HCT116 (cell line): ENCODE measurements around the gene CCDC17.

ENCODE experiments used
- EZH2phosphoT487 ChIP-seq: fragments of 200-600 bp; IDR thresholded peaks from 2 replicates; pipeline ENCODE4 v1.6.1; 2018; ENCODE audit warnings: antibody characterized with exemption, borderline replicate concordance
- POLR2A ChIP-seq: IDR thresholded peaks from 2 replicates; pipeline ENCODE4 v1.7.0; 2011; ENCODE audit warnings: borderline replicate concordance; ENCODE audit not compliant: insufficient read depth, insufficient read length; ENCODE audit errors: extremely low read depth
- YY1 ChIP-seq: IDR thresholded peaks from 2 replicates; pipeline ENCODE4 v1.6.1; 2011; ENCODE audit warnings: low read length, low read depth, moderate library complexity, mild to moderate bottlenecking; ENCODE audit not compliant: insufficient replicate concordance; ENCODE audit errors: extremely low read depth
- ZNF274 ChIP-seq: fragments of 200-500 bp; sonication (Bioruptor generic); IDR thresholded peaks from 2 replicates; pipeline ENCODE4 v1.6.1; 2014; ENCODE audit warnings: mild to moderate bottlenecking, low read depth, low read length, inconsistent platforms
- TF ChIP-seq, protein P1 (sequence below), 3 experiments: fragments of 200-600 bp in 1 of 3; sonication (generic) in 1 of 3; IDR thresholded peaks in 2 of 3; conservative IDR thresholded peaks in 1 of 3; 2 replicates each; pipeline ENCODE4 v1.5.1; 2012 to 2017; ENCODE audit warnings: low read depth in 2 of 3, low read length in 2 of 3, antibody characterized with exemption in 1 of 3, borderline replicate concordance in 1 of 3, control low read depth in 1 of 3, mild to moderate bottlenecking in 1 of 3, mixed read lengths in 1 of 3, mixed run types in 1 of 3, moderate library complexity in 1 of 3; ENCODE audit not compliant: insufficient read depth in 1 of 3

DNA sequence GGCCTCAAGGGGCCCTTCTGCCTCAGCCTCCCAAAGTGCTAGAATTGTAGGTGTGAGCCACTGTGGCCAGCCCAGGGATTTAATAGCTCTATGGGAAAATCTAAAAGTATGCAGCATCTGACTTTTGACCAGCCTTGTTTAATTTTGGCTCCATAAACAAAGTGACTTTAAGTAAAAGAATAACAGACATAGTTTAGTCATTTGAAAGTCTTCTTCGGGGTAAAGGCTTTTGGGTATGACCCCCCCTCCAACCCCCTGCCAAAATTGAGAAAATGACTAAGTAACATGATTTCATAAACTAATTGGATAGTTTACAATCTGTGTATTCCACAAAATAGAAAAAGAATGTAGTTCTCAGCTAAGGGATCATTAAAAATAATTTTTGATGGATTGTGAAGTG, 45.5 kb upstream of the CCDC17 start:
- TF ChIP-seq, protein P1, sequence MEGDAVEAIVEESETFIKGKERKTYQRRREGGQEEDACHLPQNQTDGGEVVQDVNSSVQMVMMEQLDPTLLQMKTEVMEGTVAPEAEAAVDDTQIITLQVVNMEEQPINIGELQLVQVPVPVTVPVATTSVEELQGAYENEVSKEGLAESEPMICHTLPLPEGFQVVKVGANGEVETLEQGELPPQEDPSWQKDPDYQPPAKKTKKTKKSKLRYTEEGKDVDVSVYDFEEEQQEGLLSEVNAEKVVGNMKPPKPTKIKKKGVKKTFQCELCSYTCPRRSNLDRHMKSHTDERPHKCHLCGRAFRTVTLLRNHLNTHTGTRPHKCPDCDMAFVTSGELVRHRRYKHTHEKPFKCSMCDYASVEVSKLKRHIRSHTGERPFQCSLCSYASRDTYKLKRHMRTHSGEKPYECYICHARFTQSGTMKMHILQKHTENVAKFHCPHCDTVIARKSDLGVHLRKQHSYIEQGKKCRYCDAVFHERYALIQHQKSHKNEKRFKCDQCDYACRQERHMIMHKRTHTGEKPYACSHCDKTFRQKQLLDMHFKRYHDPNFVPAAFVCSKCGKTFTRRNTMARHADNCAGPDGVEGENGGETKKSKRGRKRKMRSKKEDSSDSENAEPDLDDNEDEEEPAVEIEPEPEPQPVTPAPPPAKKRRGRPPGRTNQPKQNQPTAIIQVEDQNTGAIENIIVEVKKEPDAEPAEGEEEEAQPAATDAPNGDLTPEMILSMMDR (IDR thresholded peaks at IDR 0.05 in 2 of 3, conservative IDR thresholded peaks at IDR 0.05 in 1 of 3; ENCODE audit: borderline replicate concordance in 1 of 3, insufficient read depth in 1 of 3, low read depth in 2 of 3, low read length in 2 of 3), result no peak
- TF ChIP-seq POLR2A, result no peak
- TF ChIP-seq YY1, result no peak
- TF ChIP-seq ZNF274, result no peak
- TF ChIP-seq EZH2phosphoT487, result no peak
